Measurements from ENCODE around the gene OSCP1.

- TF ChIP-seq CTCF (conservative IDR thresholded peaks at IDR 0.05) (no peak), ZFX (IDR thresholded peaks at IDR 0.05) (peak; percentile 83)
These were observed 52.6 kb downstream of the OSCP1 start, which contains the start of gene LSM10 for GRCh38 chr1:36397378-36398230.
